NCI-H345 treated with DMSO at 0.1 percent for 48 hours (cell line): ENCODE results near the gene CFHR4.
A peak's percentile ranks its signal among the peaks of the same experiment; 100 is the strongest.
"Not testable (repeated sequence)": the region's sequence is repeated elsewhere in the genome, so short reads cannot be mapped to it uniquely, and the experiment has no call there.

Source experiments
- DNase-seq: peaks from one replicate; lab custom pipeline; 2025; ENCODE audit not compliant: unreplicated experiment; lab: John Stamatoyannopoulos, UW

CFHR4 gene

DNA sequence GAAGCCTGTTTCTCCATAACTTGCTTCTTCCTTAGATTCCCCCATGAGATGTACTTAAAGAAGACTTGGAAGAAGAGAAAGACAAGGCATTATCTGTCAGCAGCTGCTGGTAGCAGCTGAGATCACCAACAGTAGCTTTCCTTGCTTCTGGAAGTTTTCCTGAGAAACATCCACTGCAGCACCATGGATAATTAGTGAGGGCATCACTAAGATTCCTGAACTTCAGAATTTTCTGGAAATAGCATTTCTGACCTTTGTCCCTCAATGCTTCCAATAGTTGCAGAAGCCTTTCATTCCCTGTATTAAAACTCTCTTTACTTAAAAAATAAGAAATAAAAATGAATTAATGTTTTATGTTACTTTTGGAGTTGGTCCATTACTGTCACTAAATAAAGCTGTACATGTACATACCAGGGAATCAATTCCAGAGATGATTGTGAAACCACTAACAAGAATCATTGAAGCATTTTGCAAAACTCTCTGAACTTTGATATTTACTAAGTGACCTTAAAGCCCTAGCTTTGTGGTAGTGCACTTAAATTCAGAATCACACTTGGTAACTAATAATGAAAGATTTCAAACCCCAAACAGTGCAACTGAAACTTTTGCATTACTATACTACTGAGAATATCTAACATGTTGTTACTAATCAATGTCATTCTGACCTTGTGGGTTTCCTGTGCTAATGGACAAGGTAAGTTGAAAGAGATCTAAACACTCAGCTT, at the start of gene CFHR4:
Gene CFHR4, plus strand, starts transcription at position 538 of the 725 bp plus-strand sequence. Its CDS starts 99 bp downstream, at position 637.
- DNase-seq: no peak

DNA sequence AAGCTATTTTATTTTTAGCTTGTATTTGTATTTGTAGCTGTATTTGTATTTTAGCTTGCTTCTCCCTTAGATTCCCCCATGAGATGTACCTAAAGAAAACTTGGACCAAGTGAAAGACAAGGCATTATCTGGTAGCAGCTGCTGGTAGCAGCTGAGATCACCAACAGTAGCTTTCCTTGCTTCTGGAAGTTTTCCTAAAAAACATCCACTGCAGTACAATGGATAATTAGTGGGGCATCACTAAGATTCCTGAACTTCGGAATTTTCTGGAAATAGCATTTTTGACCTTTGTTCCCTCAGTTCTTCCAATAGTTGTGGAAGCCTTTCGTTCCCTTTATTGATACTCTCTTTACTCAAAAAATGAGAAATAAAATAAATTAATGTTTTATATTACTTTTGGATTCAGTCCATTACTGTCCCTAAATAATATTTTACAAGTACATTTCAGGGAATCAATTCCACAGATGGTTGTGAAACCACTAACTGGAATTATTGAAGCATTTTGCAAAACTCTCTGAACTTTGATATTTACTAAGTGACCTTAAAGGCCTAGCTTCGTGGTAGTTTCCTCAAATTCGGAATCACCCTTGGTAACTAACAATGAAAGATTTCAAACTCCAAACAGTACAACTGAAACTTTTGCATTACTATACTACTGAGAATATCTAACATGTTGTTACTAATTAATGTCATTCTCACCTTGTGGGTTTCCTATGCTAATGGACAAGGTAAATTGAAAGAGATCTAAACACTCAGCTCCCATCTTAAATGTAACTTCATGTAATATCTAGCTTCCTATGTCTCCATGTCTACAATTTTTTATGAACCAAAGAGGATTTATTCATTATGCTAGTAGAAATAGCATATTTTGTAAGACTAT, 38.0 kb upstream of the CFHR4 start:
- DNase-seq: not testable (repeated sequence)

DNA sequence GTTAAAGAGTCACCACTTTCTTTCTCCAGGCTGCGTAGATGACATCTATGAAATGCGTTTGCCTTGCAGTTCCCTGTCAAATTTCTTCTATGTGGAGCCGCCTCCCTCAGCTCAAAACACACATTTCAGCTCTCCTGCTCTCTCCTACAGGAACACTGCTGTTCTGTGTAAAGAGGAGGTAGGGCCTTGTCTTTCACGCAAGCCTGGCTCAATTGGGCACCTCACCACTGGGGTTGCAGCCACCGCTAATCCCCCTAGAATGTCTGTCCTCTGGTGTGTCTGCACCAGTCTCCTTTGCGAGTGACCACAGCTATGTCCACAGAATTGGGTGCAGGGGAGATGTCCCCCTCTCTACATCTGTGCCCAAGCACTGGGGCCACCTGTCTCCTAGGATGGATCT, 31.8 kb upstream of the CFHR4 start:
- DNase-seq: no peak

DNA sequence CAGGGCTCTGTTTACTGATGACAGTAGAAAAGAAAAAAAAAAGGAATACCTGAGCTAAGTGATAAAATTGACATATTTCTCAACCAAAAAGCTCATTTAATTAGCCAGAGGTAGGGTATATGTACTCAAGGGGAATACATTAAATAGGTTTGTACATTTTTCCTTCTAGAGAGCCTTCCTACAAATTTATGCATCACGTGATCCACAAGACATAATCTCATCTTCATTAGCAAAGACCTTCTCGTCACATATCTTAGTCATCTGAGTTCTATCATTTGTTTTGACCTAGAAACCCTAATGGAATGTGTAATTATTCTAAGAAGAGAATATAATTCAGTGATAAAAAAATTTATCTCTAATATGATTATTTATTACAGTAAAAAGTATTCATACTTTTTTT, 30.7 kb upstream of the CFHR4 start:
- no peak for DNase-seq

DNA sequence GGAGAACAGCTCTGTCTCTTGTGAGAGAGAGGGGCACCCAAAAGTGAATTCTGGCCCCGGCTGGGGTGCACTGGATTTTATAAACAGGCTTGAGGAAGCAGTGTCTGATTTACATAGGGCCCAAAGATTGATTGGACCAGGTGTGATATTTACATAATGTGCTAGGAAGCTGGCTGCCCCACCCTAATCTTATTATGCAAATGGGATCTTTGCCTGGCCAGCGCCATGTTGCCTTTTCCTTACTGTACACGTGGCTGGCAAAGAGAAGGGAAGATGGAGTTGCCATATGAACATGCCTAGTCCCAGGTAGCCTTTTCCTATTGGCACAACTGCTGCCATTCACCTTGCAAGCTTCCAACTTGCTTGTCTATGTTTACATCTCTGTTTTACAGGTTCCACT, 29.0 kb upstream of the CFHR4 start:
- DNase-seq: no peak

DNA sequence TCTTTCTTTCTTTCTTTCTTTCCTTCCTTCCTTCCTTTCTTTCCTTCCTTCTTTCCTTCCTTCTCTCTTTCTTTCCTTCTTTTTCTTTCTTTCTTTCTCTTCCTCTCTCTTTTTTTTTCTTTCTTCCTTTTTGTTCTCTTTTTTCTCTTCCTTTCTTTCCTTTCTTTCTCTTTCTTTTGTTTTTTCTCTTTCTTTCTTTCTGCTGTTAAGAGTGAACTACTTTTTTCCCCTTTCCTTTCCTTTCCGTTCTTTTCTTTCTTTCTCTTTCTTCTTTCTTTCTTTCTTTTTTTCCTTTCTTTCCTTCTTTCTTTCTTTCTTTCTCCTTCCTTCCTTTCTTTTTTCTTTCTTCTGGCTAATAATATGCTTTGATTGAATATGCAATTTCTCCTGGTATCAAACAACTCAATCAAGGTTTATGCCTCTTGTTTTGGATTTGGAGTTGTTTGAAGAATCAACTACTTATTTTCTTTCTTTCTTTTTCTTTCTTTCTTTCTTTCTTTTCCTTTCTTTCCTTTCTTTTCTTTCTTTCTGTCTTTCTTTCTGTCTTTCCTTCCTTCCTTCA, 27.4 kb upstream of the CFHR4 start:
- DNase-seq: no peak

DNA sequence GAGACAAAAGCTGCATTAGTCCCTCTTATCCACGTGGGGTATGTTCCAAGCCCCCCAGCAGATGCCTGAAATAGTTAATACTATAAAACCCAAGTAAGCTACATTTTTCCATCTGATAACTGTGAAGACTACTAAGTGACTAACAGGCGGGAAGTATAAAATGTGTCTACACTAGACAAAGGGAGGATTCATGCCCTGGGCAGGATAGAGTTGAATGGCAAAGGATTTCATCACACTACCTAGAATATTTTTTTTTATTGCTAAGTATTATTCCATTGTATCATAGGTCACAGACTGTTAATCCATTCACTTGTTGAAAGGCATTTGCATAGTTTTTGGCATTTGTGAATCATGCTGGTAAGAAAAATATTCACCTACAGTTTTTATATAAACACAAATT, 26.4 kb upstream of the CFHR4 start:
- DNase-seq: no peak

DNA sequence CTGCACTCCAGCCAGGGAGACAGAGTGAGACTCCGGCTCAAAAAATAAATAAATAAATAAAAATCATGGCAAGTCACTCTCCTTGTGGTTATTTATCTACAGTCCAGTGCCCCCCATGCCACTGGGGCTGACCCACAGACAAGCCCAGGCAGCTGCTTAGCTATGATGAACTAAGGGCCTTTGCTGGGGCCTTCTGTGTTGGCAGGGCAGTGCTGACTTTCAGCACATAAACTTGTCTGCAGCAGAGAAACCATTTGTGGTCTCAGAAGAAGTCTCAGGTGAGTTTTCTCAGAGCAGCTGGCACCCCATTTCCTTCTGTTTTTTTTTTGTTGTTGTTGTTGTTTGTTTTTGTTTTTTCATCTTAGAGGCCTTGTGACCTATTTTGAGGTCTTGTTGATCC, 20.9 kb upstream of the CFHR4 start:
- no peak for DNase-seq

DNA sequence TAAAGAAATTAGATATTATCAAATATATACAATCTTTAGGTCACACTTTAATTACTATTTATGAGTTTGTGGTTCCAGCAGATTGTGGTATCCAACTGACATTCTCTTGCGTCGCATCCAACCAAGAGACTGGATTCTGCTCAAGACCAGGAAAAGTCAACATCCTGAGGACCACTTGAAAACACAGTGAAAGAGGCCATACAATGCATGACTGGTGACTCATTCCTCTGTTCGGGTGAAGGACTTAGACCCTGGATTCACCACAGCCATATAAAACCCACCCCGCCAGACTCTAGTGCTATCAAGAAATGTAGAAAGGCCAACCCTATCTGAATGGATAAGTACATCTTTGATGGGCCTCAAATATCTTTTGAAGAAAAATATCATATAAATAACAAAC, 14.5 kb upstream of the CFHR4 start:
- DNase-seq: peak; percentile 38

DNA sequence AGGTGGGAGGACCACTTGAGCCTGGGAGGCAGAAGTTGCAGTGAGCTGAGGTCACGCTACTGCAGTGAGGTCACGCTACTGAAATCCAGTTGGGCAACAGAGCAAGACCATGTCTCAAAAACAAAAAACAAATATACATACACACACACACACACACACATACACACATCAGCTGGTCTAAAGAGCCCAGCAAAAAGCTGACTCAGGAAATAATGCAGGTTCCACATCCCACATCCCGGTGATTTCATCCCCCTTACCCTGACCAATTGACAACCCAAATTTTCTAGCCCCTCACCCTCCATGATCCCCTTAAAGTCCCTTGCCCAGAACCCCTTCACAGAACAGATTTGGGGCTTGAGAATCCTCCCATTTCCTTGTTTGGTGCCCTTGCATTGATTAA, 11.9 kb upstream of the CFHR4 start:
- no peak for DNase-seq

DNA sequence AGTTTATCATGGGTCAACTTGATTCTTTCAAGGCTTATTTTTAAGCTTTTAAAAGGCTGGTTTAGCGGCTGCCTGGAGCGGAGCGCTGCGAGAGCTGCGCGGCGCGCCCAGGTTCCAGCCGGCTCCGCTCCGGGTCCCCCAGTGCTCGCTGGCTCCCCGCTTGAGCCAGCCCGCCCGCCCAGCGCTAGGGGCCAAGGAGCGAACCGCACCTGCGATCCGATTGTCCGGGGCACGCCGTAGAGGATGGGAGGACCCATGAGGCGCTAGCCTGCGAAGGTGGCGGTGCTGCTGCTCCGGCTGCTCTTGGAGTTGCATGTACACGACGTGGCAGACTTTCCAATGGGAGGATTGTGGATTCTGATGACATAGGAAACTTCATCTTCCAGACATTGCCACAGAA, 9.9 kb upstream of the CFHR4 start:
- no peak for DNase-seq

DNA sequence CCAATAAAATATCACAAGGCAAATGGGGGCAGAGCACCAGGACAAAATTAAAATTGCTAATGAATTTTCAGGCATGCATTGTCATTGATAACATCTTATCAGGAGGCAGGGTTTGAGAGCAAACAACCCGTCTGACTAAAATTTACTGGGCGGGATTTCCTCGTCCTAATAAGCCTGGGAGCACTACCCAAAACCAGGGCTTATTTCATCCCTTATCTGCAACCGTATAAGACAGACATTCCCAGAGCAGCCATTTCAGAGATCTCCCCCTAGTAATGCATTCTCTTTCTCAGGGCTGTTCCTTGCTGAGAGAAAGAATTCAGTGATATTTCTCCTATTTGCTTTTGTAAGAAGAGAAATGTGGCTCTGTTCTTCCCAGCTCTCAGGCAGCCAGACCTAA, 1.3 kb upstream of the CFHR4 start:
- not testable (repeated sequence) for DNase-seq

DNA sequence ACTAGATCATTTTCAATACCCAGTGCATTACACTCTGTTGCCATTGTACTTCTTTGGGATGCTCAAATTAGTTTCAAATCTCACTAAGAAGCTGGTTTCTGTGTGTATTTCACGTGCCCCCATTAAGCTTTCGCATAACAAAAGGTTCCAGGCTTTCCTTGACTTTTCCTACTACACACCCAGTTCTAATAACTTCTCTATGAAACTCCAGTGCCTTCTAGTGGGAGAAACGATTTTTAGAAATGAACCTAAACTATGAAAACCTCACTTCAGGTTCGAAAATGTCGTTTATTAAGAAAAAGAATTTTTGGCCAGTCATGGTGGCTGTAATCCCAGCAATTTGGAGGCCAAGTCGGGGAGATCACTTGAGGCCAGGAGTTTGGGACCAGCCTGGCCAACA, 2.8 kb downstream of the CFHR4 start:
- no peak for DNase-seq

DNA sequence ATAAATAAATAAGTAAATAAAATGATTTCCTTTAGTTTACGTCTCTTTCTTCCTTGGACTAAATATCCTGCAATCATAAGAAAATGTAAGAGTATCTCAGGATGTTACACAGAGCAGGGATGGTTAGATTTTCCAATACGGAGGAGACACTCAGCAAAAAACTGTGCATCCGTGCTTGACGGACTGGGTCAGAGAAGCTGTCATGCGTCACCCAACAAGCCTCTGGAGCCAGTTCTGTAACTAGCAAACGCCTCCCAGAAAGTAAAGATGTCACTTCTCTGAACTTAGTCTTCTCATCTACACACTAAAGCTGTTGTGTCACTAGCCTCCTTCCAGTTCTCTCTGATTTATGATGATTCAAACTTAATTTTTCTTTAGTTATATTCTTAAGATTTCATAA, 3.4 kb downstream of the CFHR4 start:
- no peak for DNase-seq

DNA sequence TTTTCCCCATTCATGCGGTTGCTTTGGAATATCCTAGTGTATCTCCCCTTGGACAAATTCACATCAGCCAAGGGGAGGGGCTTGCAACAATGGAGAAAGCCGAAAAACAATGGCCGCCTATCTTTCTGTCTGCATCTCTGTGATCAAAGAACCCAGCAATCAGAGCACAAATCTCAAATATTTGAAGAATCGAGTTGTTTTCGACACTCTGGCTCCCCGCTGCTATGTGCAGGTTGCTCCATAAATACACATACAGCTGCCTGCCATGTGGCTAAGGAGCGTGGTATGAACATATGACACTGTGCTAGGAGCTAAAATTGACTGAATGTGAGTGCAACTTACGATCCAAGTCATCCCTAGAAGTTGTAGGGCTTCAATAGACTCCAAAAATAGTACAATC, 8.5 kb downstream of the CFHR4 start:
- no peak for DNase-seq

DNA sequence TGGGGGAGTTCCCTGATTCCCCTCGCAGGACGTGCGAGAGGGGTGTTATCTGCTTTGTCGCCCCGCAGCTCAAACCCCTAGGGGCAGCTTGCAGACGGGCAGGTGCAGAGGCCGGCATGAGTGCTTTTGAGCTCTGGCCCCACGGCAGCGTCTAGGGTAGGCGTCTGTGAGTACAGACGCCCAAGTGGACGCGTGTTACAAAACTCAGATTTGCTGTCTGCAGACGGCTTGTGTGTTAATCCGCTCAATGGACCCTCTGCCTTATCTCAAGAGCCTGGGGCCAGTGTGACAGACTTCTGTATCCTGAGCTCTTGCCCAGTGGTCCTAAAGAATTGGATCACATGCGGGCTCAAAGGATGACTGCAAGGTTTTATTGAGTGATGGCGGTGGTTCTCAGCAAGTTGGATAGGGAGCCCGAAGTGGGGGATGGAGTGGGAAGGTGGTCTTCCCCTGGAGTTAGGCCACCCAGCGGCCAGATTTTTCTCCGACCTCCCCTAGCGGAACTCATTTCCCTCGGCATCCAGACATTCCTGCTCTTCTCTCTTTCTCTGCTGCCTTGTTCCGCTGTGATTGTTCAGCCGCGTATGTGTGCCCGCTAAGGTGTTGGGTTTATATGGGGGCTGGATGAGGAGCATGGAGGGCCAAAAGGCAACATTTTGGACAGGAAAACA, 9.4 kb downstream of the CFHR4 start:
- DNase-seq: no peak

DNA sequence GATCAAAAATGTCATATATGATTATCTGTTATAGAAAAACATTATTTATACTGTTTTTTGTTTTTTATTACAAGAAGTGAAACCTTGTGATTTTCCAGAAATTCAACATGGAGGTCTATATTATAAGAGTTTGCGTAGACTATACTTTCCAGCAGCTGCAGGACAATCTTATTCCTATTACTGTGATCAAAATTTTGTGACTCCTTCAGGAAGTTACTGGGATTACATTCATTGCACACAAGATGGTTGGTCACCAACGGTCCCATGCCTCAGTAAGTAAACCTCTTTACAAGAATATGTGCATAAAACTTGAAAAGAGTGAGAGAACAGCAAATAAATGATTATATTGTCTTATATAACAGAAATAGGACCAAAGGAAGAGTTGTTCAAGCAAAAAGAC, 14.5 kb downstream of the CFHR4 start:
- no peak for DNase-seq

DNA sequence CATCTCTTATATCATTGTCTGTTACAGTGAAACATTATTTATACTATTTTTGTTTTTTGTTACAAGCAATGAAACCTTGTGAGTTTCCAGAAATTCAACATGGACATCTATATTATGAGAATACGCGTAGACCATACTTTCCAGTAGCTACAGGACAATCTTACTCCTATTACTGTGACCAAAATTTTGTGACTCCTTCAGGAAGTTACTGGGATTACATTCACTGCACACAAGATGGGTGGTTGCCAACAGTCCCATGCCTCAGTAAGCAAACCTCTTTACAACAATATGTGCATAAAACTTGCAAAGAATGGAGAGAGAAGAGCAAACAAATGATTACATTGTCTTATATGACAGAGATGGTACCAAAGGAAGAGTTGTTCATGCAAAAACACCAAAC, 22.4 kb downstream of the CFHR4 start:
- no peak for DNase-seq

DNA sequence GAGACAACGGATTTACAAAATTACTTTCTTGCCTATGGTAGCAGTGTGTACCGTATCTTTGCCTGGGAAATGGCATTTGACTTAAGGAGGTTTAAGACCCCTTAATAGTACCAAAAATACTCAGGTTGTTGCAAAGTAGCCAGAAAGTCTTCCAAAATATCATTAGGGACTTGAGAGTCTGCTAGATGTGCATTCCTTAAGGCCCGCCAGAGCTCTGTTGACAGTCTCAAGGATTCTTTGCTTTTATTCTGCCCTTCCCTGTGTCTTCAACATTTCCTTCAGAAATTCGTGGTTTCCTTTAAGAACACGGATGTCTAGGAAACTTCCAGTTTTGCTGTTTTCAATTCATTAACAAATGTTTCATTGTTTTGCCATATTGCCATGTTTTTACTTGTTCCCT, 24.4 kb downstream of the CFHR4 start:
- not testable (repeated sequence) for DNase-seq

DNA sequence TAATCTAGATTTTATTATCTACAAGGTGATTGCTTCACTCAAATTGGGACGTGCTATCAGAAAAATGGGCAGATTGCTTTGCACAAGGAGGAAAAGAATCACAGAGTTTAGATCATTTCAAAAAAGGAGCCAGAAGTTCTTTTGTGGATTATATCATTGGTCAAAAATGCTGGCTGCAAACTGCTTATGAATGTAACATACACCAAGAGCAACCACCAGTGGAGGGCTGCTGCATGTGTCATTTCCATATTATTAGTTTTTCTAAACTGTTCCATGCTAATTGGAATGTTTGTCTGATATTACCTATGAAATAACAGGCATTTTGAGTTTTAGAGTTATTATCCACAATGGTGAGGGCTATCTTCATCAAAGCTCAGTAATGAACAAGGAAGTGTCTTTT, 39.0 kb downstream of the CFHR4 start:
- not testable (repeated sequence) for DNase-seq

DNA sequence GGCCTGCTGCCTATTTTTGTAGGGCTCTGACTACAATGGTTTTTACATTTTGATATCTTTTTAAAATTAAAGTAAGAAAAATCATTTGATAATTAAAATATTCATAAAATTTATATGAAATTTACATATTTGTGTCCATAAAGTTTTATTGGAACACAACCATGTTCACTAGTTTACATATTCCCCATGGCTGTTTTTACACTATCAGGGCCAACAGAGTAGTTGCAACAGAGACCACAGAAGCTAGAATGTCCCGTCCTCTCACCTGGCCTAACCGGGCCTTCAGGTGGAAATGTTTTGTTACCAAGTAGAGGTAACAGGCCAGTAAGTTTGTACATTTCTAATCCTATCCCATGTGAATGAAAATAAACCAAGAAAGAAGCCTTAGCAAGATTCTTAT, 45.0 kb downstream of the CFHR4 start:
- not testable (repeated sequence) for DNase-seq
